Stimulated activated naive B cell treated with anti-CD40 and anti-IgM and Interleukin-4, amounts not matched to agents 10 μg/mL and 1 μg/mL and 100 μg/mL, for 72 hours (primary cell): ENCODE results near the gene MTCH1.
A peak's percentile ranks its signal among the peaks of the same experiment; 100 is the strongest.

Experiments used
- ATAC-seq, 2 donors: fragments of 150-1000 bp; cut with Tn5 transposase; replicated peaks; 2 replicates each; pipeline ENCODE4 v1.10.0; 2021; ENCODE audit warnings: moderate library complexity in 1 of 2
- DNase-seq: peaks from one replicate; pipeline ENCODE4 v3.0.0; 2021
- H3K27ac Mint-ChIP-seq: one replicate; pipeline ENCODE4 v1.8.0; 2022; ENCODE audit warnings: mild to moderate bottlenecking, mixed read lengths
- H3K27me3 Mint-ChIP-seq, 2 donors: one replicate each; pipeline ENCODE4 v1.8.0; 2022; ENCODE audit warnings: mixed read lengths in 2 of 2
- H3K36me3 Mint-ChIP-seq, 2 donors: one replicate each; pipeline ENCODE4 v1.8.0; 2022; ENCODE audit warnings: mixed read lengths in 2 of 2, mild to moderate bottlenecking in 1 of 2
- H3K4me1 Mint-ChIP-seq, 2 donors: one replicate each; pipeline ENCODE4 v1.8.0; 2022; ENCODE audit warnings: mixed read lengths in 2 of 2, mild to moderate bottlenecking in 1 of 2
- H3K4me3 Mint-ChIP-seq, 2 donors: one replicate each; pipeline ENCODE4 v1.8.0; 2022; ENCODE audit warnings: mild to moderate bottlenecking in 2 of 2, mixed read lengths in 2 of 2, moderate library complexity in 1 of 2
- H3K9me3 Mint-ChIP-seq, 2 donors: one replicate each; pipeline ENCODE4 v1.8.0; 2022; ENCODE audit warnings: mixed read lengths in 2 of 2, mild to moderate bottlenecking in 1 of 2

The MTCH1 gene, protein sequence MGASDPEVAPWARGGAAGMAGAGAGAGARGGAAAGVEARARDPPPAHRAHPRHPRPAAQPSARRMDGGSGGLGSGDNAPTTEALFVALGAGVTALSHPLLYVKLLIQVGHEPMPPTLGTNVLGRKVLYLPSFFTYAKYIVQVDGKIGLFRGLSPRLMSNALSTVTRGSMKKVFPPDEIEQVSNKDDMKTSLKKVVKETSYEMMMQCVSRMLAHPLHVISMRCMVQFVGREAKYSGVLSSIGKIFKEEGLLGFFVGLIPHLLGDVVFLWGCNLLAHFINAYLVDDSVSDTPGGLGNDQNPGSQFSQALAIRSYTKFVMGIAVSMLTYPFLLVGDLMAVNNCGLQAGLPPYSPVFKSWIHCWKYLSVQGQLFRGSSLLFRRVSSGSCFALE

GRCh38 chr6:36985808-36986703 lies at the start of gene MTCH1:
MTCH1 (minus strand) TSS chr6:36986196; CDS start chr6:36986173, 23 bp downstream.
- no peak within 1 kb of the TSS for H3K4me3 Mint-ChIP-seq
- peak within 1 kb of the TSS; percentile 98 for H3K27ac Mint-ChIP-seq
- ATAC-seq (peak; percentile 86), DNase-seq (peak; percentile 84)
- H3K4me1 Mint-ChIP-seq = peaks cover 18 to 31% of the 10 kb centered on the region in 2 donors
- H3K9me3 Mint-ChIP-seq = no peaks in the 10 kb centered on the region
- no peaks in the 10 kb centered on the region for H3K27me3 Mint-ChIP-seq
- peaks cover 8 to 13% of the 10 kb centered on the region in 2 donors for H3K36me3 Mint-ChIP-seq

DNA sequence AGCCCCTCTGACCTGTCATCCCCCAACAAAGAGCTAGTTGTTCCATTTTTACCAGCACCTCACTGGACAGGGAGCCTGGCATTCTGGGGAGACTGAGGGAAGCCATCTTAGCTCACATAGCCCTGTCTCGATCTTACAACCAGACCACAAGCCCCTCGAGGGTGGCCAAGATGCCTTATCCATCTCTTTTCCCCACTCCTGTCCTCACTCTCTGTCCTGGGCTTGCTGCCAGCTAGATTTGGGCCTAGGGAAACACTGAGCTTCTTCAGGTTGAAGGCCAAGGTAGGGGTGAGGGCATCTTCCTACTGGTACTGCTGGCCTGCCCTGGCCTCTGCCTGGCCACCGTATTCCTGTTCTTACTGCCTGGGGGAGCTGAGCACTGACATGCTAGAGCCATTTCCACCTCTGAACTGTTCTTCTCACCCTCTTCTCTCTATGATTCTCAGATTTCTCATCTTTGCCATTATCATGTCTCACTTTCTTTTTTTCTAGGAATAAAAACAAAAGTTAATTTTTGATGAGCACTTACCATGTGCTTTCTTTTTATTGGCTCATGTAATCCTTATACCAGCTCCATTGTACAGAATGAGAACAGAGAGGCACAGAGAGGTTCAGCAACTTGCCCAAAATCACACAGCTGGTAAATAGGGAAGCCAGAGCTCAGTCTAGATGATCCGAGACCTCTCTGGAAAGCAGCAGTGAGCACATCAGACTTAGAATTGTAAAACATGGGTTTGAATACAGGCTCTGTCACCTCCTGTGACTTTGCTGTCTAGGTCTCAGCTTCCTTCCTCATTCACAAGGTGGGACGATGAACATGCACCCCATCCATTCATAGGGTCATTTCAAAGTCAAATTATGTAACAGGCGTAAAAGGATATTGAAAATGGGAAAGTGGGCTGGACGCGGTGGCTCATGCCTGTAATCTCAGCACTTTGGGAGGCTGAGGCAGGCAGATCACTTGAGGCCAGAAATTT lies 48.1 kb upstream of the MTCH1 start:
- peak overlapping the region; percentile 91 for H3K27ac Mint-ChIP-seq
- no peak overlapping the region for H3K4me3 Mint-ChIP-seq
- ATAC-seq (no peak), DNase-seq (no peak)
- H3K9me3 Mint-ChIP-seq = peaks cover 4 to 6% of the 10 kb centered on the region in 2 donors
- no peaks in the 10 kb centered on the region for H3K27me3 Mint-ChIP-seq
- H3K4me1 Mint-ChIP-seq = peaks cover 24 to 28% of the 10 kb centered on the region in 2 donors
- peaks cover 40 to 61% of the 10 kb centered on the region in 2 donors for H3K36me3 Mint-ChIP-seq

DNA sequence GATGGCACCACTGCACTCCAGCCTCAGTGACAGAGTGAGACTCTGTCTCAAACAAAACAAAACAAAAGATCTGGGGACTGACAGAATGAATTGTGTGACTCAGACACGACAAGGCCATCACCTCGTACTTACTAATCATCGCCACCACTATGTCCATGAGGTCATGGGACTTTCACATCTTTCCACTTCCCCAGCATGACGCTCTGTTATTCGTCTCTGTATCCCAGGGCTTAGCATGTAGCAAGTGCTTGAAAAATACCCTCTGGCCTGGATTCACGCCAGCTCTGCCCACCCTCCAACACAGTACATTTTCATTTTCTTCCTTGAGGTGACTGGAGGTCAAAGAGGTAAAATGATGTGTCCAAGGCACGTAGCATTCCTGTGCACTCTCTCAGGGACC lies 47.3 kb upstream of the MTCH1 start:
- Mint-ChIP-seq H3K4me3 (no peak overlapping the region), H3K9me3 (peaks cover 4 to 6% of the 10 kb centered on the region in 2 donors), H3K27me3 (no peaks in the 10 kb centered on the region), H3K4me1 (peaks cover 22 to 37% of the 10 kb centered on the region in 2 donors), H3K27ac (peak overlapping the region; percentile 91), H3K36me3 (peaks cover 39 to 62% of the 10 kb centered on the region in 2 donors)
- DNase-seq = peak; percentile 23
- peak; percentile 86 to 90 for ATAC-seq

- Mint-ChIP-seq H3K4me3 (no peak overlapping the region), H3K27ac (peak overlapping the region; percentile 86)
- no peak for ATAC-seq
Measured at GRCh38 chr6:37032239-37032638, 46.2 kb upstream of the MTCH1 start.

DNA sequence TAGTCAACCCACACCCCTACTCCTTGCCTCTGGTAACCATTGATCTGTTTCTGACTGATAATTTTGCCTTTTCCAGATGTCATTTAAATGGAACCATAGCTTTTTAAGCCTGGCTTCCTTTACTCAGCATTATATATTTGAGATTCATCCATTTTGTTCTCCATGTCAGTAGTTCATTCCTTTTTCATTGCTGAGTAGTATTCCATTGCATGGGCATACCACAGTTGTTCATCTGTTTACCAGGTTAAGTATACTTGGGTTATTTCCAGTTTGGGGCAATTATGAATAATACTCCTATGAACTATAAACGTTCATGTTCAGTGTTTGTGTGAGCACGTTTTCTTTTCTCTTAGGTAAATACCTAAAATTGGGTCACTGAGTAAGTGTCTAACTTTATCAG lies 44.6 kb upstream of the MTCH1 start:
- ATAC-seq (no peak), DNase-seq (no peak)
- Mint-ChIP-seq H3K4me3 (no peak overlapping the region), H3K9me3 (peaks cover 4 to 6% of the 10 kb centered on the region in 2 donors), H3K4me1 (peaks cover 27 to 39% of the 10 kb centered on the region in 2 donors), H3K36me3 (peaks cover 57 to 77% of the 10 kb centered on the region in 2 donors), H3K27ac (peak overlapping the region; percentile 57), H3K27me3 (no peaks in the 10 kb centered on the region)

More at GRCh38 chr6:37032239-37032638, 46.2 kb upstream of the MTCH1 start:
- peaks cover 4 to 6% of the 10 kb centered on the region in 2 donors for H3K9me3 Mint-ChIP-seq
- no peaks in the 10 kb centered on the region for H3K27me3 Mint-ChIP-seq
- DNase-seq = no peak
- H3K4me1 Mint-ChIP-seq = peaks cover 24 to 40% of the 10 kb centered on the region in 2 donors
- peaks cover 47 to 68% of the 10 kb centered on the region in 2 donors for H3K36me3 Mint-ChIP-seq

GRCh38 chr6:37029249-37029971 lies 43.4 kb upstream of the MTCH1 start:
- Mint-ChIP-seq H3K27ac (peak overlapping the region; percentile 75), H3K27me3 (no peaks in the 10 kb centered on the region), H3K4me3 (no peak overlapping the region), H3K36me3 (peaks cover 58 to 81% of the 10 kb centered on the region in 2 donors), H3K9me3 (peaks cover 4 to 6% of the 10 kb centered on the region in 2 donors), H3K4me1 (peaks cover 31 to 33% of the 10 kb centered on the region in 2 donors)
- ATAC-seq = peak; percentile 60 to 71
- peak; percentile 38 for DNase-seq

DNA sequence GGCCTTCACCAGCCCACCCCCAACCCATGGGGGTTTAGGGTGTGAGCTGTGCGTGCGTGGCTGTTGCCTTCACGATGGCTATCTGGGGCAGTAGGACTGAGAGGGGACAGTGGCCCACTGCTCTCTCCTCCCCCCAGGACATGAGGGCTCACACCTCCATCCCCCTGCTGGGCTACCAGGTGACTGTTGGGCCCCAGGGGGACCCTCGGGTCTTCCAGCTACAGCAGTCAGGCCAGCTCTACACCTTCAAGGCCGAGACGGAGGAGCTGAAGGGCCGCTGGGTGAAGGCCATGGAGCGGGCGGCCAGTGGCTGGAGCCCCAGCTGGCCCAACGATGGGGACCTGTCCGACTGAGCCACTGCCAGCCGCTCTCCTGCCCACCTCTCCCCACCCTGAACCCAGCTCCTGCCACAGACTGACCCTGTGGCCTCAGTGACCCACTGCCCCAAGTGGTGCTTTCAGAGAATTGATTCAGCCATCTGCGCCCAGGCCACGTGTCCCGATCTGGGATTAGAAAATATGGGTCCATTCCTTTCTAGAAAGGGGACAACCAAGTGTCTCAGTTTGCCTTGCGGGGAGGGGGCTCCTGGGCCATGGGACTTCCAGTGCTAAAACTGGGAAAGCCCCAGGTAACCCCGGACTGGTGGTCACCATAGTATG lies 41.9 kb upstream of the MTCH1 start:
- Mint-ChIP-seq H3K27me3 (no peaks in the 10 kb centered on the region), H3K36me3 (peaks cover 61 to 76% of the 10 kb centered on the region in 2 donors), H3K9me3 (peaks cover 4 to 6% of the 10 kb centered on the region in 2 donors), H3K27ac (peak overlapping the region; percentile 51), H3K4me3 (no peak overlapping the region), H3K4me1 (peaks cover 23 to 24% of the 10 kb centered on the region in 2 donors)
- DNase-seq (no peak), ATAC-seq (no peak)

- no peaks in the 10 kb centered on the region for H3K27me3 Mint-ChIP-seq
- H3K4me3 Mint-ChIP-seq = no peak overlapping the region
- peaks cover 22 to 27% of the 10 kb centered on the region in 2 donors for H3K4me1 Mint-ChIP-seq
- ATAC-seq (no peak), DNase-seq (no peak)
- peak overlapping the region; percentile 31 for H3K27ac Mint-ChIP-seq
- peaks cover 61 to 76% of the 10 kb centered on the region in 2 donors for H3K36me3 Mint-ChIP-seq
- peaks cover 4 to 6% of the 10 kb centered on the region in 2 donors for H3K9me3 Mint-ChIP-seq
Measured at GRCh38 chr6:37027036-37027720, 41.2 kb upstream of the MTCH1 start.

DNA sequence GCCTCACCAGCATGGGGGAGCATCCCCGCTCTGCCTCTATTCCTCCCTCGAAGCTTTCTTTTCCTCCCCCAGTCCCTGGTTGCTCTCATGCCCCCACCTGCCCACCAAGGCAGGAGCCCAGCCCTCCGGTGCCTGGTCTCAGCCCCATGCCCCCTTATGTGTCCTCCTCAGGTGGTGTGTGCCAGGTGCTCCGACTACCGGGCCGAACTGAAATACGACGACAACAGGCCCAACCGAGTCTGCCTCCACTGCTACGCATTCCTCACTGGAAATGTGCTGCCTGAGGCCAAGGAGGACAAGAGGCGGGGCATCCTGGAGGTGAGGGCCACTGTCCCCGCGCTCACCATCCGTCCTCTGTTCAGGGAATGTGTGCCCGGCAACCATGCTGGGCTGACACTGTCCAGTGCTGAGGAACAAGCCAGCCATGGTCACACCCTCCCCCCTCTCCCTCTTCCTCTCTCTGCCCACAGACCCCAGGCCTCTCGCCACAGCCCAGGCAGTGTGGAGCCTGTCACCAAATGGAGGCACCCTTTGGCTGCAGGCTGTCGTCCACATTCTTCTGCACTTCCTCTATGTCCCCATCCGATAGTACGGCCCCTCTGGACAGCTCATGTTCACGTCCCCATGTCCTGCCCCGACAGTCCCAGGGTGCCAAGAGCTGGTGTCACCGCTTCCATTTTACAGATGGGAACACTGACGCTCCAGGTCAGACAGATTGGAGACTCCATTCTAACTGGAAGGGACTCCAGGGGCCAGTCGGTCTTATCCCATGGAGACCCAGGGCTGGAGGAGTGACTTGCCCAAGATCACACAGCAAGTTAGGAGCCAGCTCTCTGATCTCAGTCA lies 39.8 kb upstream of the MTCH1 start:
- DNase-seq (no peak), ATAC-seq (no peak)
- peak overlapping the region; percentile 70 for H3K27ac Mint-ChIP-seq
- peaks cover 67 to 82% of the 10 kb centered on the region in 2 donors for H3K36me3 Mint-ChIP-seq
- no peaks in the 10 kb centered on the region for H3K27me3 Mint-ChIP-seq
- H3K9me3 Mint-ChIP-seq = peaks cover 4 to 6% of the 10 kb centered on the region in 2 donors
- H3K4me3 Mint-ChIP-seq = peak overlapping the region in 1 of 2 donors; percentile 23
- H3K4me1 Mint-ChIP-seq = peaks cover 22 to 31% of the 10 kb centered on the region in 2 donors

- H3K4me3 Mint-ChIP-seq = no peak overlapping the region
- DNase-seq (no peak), ATAC-seq (no peak)
- H3K27me3 Mint-ChIP-seq = no peaks in the 10 kb centered on the region
- no peaks in the 10 kb centered on the region for H3K9me3 Mint-ChIP-seq
- H3K36me3 Mint-ChIP-seq = peaks cover 67 to 80% of the 10 kb centered on the region in 2 donors
- H3K27ac Mint-ChIP-seq = peak overlapping the region; percentile 83
- H3K4me1 Mint-ChIP-seq = peaks cover 24 to 36% of the 10 kb centered on the region in 2 donors
Measured at GRCh38 chr6:37024656-37025337, 38.8 kb upstream of the MTCH1 start.
